ENCODE results near the gene ARHGEF11.

Gene ARHGEF11

DNA sequence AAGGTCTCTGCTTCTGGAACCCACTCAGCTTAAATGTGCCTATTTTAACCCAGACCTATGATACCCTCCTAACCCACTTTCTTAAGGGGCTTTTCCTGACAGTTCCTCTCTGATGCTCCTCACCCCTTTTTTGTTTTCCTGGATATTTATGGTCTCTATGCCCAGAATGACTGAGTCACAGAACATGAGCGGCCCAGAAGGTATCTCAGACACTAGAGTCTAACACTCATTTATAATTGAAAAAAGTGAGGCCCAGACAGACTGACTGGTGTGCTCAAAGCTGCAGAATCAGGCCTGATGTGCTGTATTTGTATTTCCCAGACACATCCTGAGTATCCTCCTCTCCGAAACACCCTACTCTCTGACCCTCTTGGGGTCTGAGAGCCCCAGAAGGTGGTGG, 81.1 kb downstream of the ARHGEF11 start:
- no peak for DNase-seq (ENCODE audit: low read depth, low spot score)
- no peak overlapping the region for H3K4me3 ChIP-seq (ENCODE audit: low read length)

DNA sequence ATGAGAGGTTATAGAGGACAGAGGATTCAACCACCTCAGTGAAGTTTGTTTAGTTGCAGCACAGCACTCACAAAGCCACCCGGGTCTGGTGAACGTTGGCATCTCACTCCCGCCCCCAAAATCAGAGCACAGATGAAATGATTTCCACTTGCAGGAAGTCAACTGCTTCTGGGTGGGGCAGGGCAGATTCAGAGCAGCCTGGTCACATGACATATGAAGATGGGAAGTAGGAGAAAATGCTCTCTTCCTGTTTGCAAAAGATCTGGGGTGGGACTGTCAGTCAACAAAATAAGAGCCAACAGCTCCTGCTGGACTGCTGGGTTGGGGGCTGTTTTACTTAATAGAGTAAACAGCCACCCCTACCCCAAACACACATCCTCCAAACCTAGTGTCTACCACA, 81.9 kb downstream of the ARHGEF11 start:
- peak; percentile 87 for DNase-seq (ENCODE audit: low read depth, low spot score)
- H3K4me3 ChIP-seq (ENCODE audit: low read length) = peak overlapping the region; percentile 62

DNA sequence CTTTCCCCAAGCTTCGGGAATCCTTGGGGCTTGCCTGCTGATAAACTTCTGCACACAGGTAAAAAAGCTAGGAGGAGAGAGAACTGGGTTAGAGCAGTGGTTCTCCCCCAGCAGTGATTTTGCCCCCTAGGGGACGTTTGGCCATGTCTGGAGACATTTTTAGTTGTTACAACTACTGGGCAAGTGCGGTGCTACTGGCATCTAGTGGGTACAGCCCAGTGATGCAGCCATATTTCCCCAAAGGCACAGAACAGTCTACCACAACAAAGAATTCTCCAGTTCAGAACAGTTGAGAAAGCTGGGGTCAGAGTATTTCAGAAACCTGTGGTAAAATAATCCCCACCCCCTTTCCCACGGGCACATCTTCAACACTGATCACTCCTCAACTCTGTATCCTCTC, 83.8 kb downstream of the ARHGEF11 start:
- DNase-seq (ENCODE audit: low read depth, low spot score) = peak; percentile 85
- peak overlapping the region; percentile 13; the same call in 1 of the 2 replicates for H3K4me3 ChIP-seq (ENCODE audit: low read length)

DNA sequence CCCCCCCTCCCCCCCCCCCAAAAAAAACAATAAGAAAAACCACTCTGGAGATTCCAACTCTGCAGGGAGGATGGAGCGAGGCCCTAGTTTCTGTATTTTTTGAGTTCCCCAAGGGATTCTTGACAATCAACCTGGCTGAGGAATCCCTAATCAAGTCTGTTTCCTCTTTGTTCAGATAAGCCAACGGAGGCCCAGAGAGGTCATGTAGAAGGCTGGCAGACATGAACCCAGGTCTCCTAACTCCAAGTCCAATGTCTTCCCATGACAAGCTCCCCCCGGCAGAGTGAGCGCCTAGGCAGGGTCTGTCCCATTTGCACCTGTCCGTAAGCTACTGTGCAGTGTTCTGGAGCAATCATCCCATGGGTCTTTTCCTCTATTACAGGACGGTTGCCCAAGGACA, 85.6 kb downstream of the ARHGEF11 start:
- no peak overlapping the region for H3K4me3 ChIP-seq (ENCODE audit: low read length)
- no peak for DNase-seq (ENCODE audit: low read depth, low spot score)

DNA sequence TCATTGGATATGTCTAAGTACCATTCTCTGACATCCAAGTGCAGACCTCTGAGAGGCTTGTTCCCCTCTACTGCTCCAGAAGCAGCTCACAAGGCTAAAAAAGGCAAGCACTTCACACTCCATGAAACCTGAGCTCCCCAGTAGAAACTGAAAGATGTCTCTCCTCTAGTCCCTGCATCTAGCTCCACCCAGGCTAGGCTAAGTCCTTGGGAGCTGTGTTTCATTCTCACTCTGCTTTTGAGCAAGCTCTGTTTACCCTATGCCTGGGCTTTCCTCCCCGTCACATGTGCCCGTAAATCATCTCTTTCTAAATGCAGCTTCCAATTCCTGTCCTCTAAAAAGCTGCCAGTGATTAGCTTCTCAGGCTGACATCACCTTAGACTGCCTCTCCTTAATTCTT, 86.1 kb downstream of the ARHGEF11 start:
- DNase-seq (ENCODE audit: low read depth, low spot score) = no peak
- no peak overlapping the region for H3K4me3 ChIP-seq (ENCODE audit: low read length)

DNA sequence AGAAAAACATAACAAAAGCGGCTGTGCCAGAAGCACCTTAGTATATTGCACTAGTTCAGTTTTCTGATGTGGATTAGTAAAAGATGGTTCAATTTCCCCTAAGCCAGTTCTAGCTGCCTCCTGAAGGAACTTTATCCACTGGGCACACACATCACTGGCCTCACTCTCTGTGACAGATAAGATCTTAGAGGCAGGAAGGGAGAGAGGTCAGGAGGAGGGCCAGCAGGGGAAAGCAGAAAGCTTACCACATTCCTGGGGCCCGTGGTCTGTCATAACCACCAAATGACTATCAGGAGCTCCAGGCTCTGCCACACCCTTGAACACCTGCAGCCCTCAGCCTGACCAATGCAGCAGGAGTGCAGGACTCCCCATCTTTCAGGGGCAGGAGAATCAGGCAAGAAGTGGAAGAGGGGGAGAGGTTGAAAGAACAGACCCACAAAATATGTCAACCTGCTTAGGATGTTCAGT, 87.3 kb downstream of the ARHGEF11 start:
- no peak for DNase-seq (ENCODE audit: low read depth, low spot score)
- no peak overlapping the region for H3K4me3 ChIP-seq (ENCODE audit: low read length)

DNA sequence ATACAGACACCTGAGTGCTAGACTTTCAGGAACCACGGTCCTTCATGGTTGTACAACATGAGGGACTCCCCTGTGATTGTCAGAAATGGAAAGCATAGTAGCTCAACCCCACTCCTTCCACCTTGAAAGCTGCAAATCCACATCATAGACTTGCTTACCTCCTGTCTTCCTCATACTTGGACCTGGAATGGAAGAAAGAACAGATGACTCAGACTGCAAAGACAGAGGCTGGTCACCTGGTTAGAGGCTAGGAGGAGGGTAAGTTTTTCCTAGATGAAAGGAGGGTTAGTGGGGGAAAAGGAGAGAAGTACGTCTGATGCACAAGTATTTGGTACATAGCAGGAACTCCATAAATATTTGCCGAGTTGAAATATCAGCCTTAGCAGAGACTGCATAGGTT, 87.9 kb downstream of the ARHGEF11 start:
- no peak overlapping the region for H3K4me3 ChIP-seq (ENCODE audit: low read length)
- DNase-seq (ENCODE audit: low read depth, low spot score) = no peak

DNA sequence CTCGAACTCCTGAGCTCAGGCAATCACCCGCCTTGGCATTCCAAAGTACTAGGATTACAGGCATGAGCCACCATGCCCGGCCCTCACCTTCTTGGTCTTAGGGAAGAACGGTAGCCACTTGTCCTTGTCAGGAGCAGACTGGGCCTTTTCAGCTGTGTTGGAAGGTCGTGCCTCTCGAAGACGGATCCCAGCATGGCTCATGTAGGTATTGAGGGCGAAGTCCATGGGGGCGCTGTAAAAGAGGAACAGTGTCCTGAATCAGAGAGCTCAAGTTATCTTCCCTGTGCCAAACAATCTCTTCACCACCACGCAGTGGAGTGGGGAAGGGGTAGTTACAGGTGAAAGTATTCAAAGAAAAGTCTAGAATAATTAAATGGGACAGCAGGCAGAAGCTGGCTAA, 89.2 kb downstream of the ARHGEF11 start:
- H3K4me3 ChIP-seq (ENCODE audit: low read length) = no peak overlapping the region
- DNase-seq (ENCODE audit: low read depth, low spot score) = no peak

DNA sequence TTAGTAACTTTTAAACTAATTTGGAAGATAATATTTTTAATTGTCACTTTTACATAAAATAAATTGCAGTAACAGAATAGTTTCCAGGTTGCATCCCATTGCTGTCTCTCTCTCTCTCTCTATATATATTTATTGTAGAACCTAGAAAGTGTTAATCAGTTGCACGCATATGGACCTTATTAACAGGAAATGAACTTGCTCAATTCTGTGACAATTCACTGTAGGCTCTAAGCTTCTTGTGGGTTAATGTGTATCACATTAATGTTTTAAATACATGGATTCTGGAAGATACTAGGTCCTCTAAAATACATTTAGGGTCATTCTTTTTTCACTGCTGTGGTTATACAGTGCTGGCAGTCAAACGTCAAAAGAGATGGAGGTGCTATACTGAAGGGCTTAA, 92.0 kb downstream of the ARHGEF11 start:
- no peak for DNase-seq (ENCODE audit: low read depth, low spot score)
- no peak overlapping the region for H3K4me3 ChIP-seq (ENCODE audit: low read length)

DNA sequence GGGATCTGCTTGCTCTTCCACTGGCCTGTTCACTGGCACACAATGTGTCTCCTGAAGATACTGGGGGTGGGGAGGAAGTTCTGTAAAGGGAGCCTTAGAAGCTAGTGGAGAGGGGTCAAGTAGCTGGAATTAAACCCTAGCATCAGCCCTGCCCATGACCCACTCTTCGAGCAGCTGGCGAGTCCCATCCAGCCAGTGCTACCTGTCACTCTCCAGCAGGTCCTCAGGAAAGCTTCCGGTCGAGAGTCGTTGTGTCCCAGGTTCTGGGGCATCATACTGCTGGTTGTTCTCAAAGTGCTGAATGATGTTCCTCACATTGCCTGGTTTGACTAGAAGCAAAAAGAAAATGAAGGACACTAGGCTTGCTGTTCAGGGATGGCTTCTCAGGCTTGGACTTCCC, 94.2 kb downstream of the ARHGEF11 start:
- DNase-seq (ENCODE audit: low read depth, low spot score) = no peak
- H3K4me3 ChIP-seq (ENCODE audit: low read length) = no peak overlapping the region

DNA sequence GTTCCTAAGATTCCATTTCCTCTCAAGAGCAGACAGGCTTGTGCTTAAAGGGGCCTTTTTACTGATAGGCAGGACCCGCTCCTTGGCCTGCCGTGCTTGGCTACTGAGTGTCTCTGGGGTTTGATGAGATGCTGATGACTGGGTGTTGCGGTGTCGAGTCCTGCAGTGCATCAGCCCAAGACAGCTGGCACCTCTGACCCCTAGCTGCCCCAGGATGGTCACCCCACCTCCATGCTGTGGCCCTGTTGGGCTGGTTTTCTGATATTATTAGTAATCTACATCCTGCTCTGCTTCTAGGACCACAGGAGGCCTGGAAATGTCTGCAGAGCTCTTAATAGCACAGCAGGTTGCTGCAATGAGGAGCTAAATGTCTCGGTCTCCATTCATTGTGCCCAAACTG, 96.4 kb downstream of the ARHGEF11 start:
- no peak for DNase-seq (ENCODE audit: low read depth, low spot score)
- no peak overlapping the region for H3K4me3 ChIP-seq (ENCODE audit: low read length)

DNA sequence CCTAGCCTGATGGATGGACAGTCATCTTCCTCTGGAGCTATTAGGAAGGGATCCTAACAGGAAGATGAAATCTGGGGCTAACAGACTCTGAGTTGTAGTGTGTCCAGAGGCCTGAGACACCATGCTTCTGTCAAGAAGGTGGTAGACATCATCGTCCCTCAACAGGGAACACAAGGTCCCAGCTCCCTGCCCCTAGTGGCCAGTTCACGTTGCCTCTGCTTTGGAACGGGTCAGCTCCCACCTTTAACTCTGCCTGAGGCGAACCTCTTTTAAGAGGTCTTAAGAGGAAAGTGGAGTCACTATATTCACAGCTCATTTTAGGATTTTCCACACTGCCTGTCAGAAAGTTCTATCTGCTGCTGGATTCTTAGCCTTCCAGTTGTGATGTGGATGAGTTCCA, 96.8 kb downstream of the ARHGEF11 start:
- no peak for DNase-seq (ENCODE audit: low read depth, low spot score)

DNA sequence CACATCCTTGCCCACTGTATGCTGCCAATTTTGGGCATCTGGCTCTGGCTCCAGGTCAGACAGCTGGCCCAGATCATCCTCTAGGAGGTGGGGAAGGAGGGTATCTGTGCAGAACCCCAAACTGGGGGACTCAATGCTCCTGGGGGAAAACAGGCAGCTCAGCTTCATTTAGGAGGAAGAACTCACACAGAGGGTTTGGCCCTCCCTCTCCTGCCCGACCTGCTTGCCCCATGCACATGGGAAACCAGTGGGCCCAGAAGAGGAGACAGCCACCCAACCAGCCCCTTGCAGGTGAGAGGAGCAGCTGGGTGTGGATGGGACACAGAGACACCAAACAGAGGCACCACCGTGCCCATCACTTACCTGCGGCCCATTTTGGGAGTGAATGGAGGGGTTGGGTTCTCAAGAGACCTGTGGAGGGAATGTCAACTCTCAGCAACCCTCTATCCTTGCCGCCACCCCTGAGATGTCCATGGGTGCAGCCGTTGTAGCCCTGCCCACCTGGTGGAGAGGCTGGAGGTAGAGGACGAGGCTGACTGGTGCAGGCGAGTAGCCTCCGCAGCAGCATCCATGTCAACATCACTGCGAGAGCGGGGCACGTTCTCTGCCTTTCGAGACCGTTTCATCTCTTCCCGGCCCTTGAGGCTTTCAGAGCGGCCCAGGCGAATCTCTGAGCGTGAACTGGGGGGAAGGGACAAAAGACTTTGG, 97.6 kb downstream of the ARHGEF11 start:
- DNase-seq (ENCODE audit: low read depth, low spot score) = no peak
- no peak overlapping the region for H3K4me3 ChIP-seq (ENCODE audit: low read length)

More for the DNA sequence above, 96.8 kb downstream of the ARHGEF11 start:
- no peak overlapping the region for H3K4me3 ChIP-seq (ENCODE audit: low read length)

DNA sequence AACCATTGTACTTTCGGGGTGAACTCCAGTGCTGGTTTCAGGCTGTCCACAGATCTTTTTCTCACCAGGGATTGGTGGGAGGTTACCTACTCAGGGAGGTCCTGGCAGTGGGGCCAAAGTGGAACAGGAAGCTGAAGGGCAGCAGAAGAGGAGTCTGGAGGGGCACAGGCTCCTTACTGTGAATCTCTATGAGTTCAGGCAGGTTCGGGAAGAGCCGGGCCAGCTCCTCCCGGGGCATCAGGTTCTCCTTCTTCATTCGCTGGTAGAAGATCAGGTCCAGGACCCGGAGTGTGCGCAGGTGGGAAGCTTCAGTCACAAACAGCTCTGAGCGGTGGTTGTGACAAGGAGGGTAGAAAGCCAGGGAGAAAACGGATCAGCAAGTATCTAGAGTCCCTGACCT, 98.4 kb downstream of the ARHGEF11 start:
- no peak for DNase-seq (ENCODE audit: low read depth, low spot score)
- no peak overlapping the region for H3K4me3 ChIP-seq (ENCODE audit: low read length)

DNA sequence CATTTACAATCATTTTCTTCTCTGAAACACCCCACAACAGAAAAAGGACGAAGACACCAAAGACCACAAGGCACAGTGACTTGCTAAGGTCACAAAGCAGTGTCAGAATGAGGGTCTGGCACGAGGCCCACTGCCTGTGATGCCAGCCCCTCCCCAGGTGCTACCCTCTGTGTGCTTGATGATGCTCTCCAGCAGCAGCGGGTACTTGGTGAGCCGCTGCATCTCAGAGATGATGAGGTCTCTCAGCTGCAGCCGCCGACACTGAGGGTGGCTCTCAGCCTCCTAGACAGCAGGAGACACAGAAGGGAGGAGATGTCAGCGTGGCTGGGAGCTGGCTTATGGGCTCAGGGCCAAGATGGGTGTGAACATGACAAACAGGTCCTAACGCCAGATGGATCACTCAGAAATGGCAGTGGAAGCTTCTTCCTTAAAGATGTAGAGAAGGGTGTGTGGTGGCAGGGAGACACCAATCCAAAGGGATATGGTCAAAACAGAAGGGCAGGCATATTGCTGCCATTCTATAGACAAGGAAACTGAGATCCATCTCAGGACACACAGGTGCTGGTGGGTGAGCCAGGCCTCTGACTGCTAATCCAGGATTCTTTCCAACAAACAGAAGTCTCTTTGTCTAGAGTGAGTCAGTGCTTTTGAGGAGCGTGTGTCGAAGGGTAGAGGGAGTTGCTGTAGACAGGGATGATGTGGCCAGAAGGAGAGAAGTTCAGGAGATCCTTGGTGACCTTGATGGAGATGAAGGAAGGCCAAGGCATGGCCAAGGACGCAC, 99.5 kb downstream of the ARHGEF11 start:
- no peak overlapping the region for H3K4me3 ChIP-seq (ENCODE audit: low read length)
- no peak for DNase-seq (ENCODE audit: low read depth, low spot score)

DNA sequence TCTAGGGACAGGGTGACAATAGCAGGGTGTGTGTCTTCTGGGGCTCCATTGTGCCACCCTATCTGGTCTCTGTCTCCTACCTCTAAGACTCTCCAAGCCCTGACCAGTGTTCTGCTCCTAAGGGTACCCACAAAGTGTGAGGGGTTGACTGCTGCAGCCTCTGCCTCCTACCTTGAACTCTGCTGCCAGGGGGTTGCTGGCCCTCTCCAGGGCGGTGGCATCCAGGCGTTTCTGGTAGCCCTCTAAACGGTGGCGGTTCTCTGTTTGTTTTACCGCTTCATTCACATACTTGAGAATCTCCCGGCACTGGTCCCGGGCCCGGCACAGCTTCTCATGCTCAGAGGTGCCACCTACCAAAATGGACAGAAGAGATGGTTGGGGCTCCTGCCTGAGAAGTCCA, 100.7 kb downstream of the ARHGEF11 start:
- DNase-seq (ENCODE audit: low read depth, low spot score) = no peak
- no peak overlapping the region for H3K4me3 ChIP-seq (ENCODE audit: low read length)

DNA sequence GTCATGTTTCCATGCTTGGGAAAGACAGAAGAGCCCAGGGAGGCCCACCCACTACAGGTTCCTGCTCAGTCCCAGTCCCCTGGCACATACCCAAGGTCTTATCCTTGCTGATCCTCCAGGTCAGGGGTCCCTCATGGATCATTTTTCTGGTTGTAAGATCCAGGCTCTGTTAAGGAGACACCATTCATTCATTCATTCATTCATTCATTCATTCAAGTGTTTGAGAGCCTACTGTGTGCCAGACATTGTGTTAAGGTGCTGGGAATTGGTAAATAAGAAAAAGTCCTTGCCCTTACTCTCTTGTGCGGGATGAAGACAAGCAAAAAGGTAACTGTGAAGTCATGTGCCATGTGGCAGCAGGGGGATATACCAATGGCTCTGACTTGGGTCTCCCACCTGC, 101.3 kb downstream of the ARHGEF11 start:
- no peak for DNase-seq (ENCODE audit: low read depth, low spot score)
- H3K4me3 ChIP-seq (ENCODE audit: low read length) = no peak overlapping the region

DNA sequence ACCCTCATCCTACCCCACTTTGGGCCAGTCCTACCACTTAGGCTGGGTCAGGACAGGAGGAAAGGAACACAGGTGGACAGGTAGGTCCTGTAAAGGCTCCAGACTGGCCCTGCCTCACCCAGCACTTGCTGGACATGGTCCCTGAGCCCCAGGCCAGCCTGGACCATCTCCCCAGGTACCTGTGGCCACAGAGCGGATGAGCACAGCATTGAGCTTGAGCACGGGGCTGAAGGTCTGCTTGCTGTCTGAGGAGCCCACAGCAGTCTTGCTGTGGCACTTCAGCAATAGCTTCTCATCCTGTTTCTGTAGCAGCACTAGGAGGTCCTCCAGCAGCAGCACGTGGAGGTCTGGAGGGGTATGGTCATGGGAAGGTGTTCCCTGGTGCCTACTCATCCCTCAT, 101.8 kb downstream of the ARHGEF11 start:
- DNase-seq (ENCODE audit: low read depth, low spot score) = no peak
- H3K4me3 ChIP-seq (ENCODE audit: low read length) = no peak overlapping the region

DNA sequence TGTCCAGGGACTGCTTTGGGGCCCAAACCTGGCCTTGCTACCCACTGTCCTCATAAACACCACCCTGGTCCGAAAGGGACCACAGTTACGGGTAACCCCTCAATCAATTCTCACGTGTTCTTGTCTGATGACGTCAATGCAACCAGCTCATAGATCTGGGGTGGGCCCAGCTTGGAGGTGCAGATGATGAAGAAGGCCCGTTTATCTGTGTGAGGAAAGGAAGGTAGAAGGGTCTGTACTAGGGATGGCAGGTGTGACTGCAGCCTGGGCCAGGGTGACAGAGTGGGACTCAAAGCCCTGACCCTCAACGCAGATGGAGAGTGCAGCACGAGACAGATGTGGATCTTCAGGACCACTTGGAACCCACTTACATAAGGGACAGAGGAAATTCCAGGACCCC, 103.0 kb downstream of the ARHGEF11 start:
- DNase-seq (ENCODE audit: low read depth, low spot score) = no peak
- no peak overlapping the region for H3K4me3 ChIP-seq (ENCODE audit: low read length)

DNA sequence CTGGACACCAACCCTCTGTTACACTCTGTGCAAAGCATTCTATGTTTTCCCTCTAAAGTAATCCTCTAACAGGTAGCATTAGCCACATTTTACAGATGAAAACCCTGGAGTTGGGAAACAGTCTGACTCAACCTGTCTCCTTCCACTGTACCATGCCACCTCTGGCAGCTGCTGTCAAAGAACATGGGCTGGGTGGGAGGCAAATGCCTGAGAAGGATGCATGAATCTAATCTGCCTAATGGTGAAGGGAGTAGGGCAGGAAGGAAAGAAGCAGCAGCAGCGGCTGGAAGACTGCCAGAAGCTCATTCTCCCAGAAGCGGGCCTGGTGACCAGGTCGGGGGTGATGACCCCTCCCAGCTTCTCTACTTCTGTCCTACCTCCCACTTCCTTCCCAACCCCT, 103.4 kb downstream of the ARHGEF11 start:
- no peak overlapping the region for H3K4me3 ChIP-seq (ENCODE audit: low read length)
- no peak for DNase-seq (ENCODE audit: low read depth, low spot score)

DNA sequence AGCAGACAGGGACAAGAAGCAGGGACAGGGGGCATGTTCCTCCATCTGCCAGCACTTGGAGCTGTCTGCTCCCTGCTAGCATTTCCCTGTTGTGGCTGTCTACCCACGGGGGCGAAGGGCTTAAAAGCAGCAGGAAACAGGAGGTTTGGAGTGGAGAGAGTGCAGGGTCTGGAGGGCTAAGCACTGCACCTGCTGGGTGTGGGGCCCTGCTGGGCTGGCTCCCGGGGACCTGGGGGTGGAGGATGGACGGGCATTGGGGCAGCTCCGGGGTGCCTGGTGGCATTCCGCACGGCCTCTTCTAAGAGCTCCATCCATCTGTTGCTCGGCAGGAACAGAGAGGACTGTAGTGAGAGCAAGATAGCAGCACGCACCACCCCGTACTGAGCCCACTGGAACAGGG, 103.9 kb downstream of the ARHGEF11 start:
- DNase-seq (ENCODE audit: low read depth, low spot score) = no peak
- H3K4me3 ChIP-seq (ENCODE audit: low read length) = no peak overlapping the region

All from Jurkat, Clone E6-1 (cell line).